IPS DF 19.7 (cell line): ENCODE data around the gene NEK3.
"Not testable (repeated sequence)": the region's sequence is repeated elsewhere in the genome, so short reads cannot be mapped to it uniquely, and the experiment has no call there.

Source experiments
- DNase-seq: peaks from one replicate; pipeline ENCODE4 v3.0.0-alpha.2; 2013; ENCODE audit warnings: low read depth, low spot score

Gene NEK3

GRCh38 chr13:52159159-52159982 is at the start of gene NEK3:
TSS of gene NEK3 (minus strand) at chr13:52159597. CDS start at chr13:52156191, 3,406 bp downstream.
- DNase-seq: peak; percentile 35

GRCh38 chr13:52208384-52208783 is 49.0 kb upstream of the NEK3 start:
- DNase-seq: not testable (repeated sequence)

GRCh38 chr13:52207896-52208295 is 48.5 kb upstream of the NEK3 start:
- not testable (repeated sequence) for DNase-seq

GRCh38 chr13:52207337-52207736 is 47.9 kb upstream of the NEK3 start:
- not testable (repeated sequence) for DNase-seq

- not testable (repeated sequence) for DNase-seq
Measured at GRCh38 chr13:52204546-52204945, 45.1 kb upstream of the NEK3 start.

DNA sequence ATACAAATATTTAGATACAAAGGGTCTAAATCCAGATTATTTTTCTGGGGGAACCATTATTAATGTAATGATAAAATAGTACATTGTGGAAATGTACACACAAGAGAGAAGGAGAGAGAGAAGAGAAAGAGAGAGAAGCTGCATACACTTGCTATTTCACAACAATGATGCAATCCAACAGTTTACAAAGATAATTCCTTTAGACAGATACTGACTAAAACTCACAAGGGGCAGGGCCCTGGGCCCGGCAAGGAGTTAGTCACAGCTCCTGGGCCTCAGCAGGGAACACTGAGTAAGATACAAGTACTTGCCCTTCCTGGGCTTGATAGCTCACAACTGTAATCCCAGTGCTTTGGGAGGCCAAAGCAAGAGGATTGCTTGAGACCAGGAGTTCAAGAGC is 44.5 kb upstream of the NEK3 start:
- DNase-seq: not testable (repeated sequence)

DNA sequence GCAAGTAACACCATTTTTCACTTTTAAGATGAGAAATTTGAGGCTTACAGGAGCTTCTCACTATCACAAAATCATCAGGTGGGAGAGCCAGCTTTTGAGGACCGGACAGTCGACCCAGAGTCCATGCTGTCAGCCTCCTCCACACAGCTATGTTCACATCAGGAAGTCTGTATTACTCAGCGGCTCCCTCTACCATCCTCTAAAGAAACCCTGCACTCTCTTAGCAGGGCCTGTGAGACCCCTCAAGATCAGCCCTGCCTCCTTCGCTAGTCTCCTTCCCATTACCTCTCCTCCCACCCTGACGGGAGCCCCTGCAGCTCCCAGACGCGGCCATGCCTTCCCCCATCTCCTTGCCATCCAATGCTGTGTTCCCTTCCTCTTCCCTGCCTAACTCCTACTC is 43.1 kb upstream of the NEK3 start:
- DNase-seq: not testable (repeated sequence)

GRCh38 chr13:52201439-52202193 is 42.2 kb upstream of the NEK3 start:
- not testable (repeated sequence) for DNase-seq

DNA sequence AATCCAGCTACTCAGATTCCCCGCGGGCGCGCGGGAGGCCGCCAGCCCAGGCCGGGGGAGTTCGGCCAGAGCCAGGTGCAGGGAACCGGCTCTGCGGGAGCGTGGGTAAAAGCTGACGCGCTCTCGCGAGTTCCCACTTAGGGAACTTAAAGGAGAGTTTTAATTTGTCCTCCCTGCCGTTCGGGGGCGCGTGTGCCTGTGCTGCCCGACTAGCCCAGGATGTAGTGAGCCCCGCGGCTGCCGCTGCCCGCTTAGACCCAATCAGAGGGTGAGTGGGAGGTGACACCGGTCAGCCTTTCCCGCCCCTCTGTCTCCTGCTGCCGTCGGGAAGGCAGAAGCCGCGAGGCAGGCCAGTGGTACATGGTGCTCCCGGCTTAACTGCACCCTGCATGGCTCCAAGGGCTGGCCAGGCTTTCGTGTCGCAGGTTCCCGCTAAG is 36.0 kb upstream of the NEK3 start:
- peak; percentile 65 for DNase-seq

- DNase-seq: peak; percentile 45
Measured at GRCh38 chr13:52194184-52194868, 34.9 kb upstream of the NEK3 start.

- DNase-seq: not testable (repeated sequence)
Measured at GRCh38 chr13:52193587-52194183, 34.3 kb upstream of the NEK3 start.

DNA sequence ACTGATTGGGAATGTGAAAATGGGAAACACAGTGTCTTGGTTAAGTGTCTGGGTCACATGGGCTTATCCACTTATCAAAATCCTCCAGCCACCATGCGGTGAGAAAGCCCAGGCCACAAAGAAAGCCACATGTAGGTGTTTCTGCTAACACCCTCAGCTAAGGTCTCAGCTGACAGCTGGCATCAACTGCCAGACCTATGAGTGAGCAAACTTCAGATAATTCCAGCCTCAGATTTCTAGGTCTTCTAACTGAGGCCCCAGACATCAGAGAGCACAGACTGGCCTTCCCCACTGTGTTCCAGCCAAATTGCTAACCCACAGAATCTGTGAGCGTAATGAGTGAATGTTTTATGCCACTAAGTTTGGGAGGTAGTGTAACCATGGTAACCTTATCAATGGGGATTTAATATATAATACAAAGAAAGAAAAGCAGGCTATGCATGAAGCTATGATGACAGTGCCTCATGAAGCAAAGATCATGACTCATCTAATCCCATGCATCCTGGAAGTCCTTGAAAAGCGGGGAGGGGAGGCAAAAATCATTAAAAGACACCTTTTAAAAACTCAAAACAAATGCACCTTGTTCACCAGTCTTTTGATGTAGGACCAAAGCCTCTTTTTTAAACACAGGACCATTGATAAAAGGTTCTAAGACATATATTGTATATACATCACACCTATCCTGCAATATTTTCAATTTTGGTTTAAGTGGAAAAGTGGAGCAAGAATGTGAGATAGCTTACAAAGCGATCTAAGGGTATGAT is 28.2 kb upstream of the NEK3 start:
- not testable (repeated sequence) for DNase-seq

DNA sequence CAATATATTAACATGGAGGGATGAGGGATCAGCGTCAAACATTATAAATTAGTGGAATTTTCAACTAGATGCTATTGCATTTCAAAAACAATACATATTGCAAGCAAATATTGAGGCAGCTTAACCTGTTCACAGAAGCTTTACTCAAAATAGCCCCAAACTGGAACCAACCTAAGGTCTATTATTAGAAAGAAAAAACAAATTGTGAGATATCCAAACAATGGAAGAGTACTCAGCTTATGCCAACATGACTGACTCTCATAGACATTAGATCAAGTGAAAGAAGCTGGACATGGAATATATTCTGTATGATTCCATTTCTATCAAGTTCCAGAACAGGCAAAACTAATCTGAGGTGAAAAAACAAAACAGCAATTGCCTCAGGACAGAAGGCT is 27.6 kb upstream of the NEK3 start:
- DNase-seq: no peak

GRCh38 chr13:52181316-52181954 is 22.0 kb upstream of the NEK3 start:
- DNase-seq: not testable (repeated sequence)

DNA sequence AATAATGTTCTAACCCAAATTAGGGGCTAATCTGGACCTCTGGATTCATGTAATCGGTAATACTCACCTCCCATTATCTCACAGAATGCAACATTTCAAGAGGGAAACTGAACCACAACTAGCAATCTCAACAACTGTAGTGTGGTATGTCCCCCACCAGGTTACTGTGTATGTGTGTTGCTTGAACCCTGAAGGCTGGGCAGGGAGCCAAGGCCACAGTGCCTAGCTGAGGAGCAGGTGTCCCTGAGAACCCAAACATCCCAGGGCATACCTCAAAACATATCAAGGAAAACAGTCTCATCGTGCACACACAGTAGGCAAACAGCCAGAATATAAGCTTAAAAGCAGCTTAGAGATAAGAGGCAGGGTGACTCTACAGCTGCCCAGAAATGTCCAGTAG is 20.5 kb upstream of the NEK3 start:
- DNase-seq: no peak

- DNase-seq: no peak
Measured at GRCh38 chr13:52177276-52177675, 17.9 kb upstream of the NEK3 start.

DNA sequence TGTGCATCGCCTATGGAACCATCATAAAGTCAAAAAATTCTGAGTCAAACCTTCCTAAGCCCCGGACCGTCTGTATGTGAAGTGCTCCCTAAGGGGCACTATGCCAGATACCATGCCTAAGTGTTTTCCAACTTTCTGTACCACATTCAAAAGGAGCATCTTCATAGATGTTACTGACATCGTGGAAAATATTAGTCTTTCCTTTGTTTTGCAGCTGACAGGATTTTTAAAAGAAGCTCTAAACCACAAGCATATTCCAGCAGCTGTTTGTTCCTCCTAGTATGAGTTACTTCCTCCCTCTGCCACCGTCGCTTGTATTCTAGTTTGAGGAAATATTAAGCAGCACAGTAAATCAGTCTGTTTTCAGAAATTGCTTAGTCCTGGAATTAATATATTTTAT is 14.6 kb upstream of the NEK3 start:
- DNase-seq: not testable (repeated sequence)

GRCh38 chr13:52173373-52173772 is 14.0 kb upstream of the NEK3 start:
- DNase-seq: no peak

GRCh38 chr13:52171686-52172085 is 12.3 kb upstream of the NEK3 start:
- not testable (repeated sequence) for DNase-seq

GRCh38 chr13:52170828-52171391 is 11.5 kb upstream of the NEK3 start:
- DNase-seq: not testable (repeated sequence)
